Subcutaneous abdominal adipose tissue (tissue), 5 donors: ENCODE data around the gene NNMT.

Source experiments
- H3K27ac ChIP-seq: one replicate; pipeline ENCODE4 v1.7.0; 2013; ENCODE audit warnings: low read depth, mild to moderate bottlenecking, inconsistent platforms, low read length, moderate library complexity
- H3K27me3 ChIP-seq, 5 donors: one replicate each; pipeline ENCODE4 v1.7.0; 2013; ENCODE audit warnings: low read length in 5 of 5, inconsistent platforms in 1 of 5; ENCODE audit not compliant: control insufficient read depth in 5 of 5, insufficient read depth in 4 of 5
- H3K36me3 ChIP-seq, 5 donors: one replicate each; pipeline ENCODE4 v1.7.0; 2013; ENCODE audit warnings: low read length in 5 of 5; ENCODE audit not compliant: control insufficient read depth in 5 of 5, insufficient read depth in 5 of 5
- H3K4me1 ChIP-seq, 5 donors: one replicate each; pipeline ENCODE4 v1.7.0; 2013; ENCODE audit warnings: low read length in 5 of 5, mild to moderate bottlenecking in 3 of 5, moderate library complexity in 1 of 5; ENCODE audit not compliant: control insufficient read depth in 5 of 5, insufficient read depth in 5 of 5
- H3K4me3 ChIP-seq, 5 donors: one replicate each; pipeline ENCODE4 v1.7.0; 2013; ENCODE audit warnings: low read length in 5 of 5, low read depth in 1 of 5
- H3K9ac ChIP-seq, 5 donors: one replicate each; pipeline ENCODE4 v1.7.0; 2013; ENCODE audit warnings: low read length in 5 of 5, mild to moderate bottlenecking in 4 of 5, moderate library complexity in 3 of 5
- H3K9me3 ChIP-seq, 5 donors: one replicate each; pipeline ENCODE4 v1.7.0; 2013; ENCODE audit warnings: low read length in 5 of 5; ENCODE audit not compliant: control insufficient read depth in 5 of 5
- donor health status: healthy.
- donor health status: healthy.
- donor health status: healthy.
- donor health status: healthy.
- donor health status: healthy.

The NNMT gene

DNA sequence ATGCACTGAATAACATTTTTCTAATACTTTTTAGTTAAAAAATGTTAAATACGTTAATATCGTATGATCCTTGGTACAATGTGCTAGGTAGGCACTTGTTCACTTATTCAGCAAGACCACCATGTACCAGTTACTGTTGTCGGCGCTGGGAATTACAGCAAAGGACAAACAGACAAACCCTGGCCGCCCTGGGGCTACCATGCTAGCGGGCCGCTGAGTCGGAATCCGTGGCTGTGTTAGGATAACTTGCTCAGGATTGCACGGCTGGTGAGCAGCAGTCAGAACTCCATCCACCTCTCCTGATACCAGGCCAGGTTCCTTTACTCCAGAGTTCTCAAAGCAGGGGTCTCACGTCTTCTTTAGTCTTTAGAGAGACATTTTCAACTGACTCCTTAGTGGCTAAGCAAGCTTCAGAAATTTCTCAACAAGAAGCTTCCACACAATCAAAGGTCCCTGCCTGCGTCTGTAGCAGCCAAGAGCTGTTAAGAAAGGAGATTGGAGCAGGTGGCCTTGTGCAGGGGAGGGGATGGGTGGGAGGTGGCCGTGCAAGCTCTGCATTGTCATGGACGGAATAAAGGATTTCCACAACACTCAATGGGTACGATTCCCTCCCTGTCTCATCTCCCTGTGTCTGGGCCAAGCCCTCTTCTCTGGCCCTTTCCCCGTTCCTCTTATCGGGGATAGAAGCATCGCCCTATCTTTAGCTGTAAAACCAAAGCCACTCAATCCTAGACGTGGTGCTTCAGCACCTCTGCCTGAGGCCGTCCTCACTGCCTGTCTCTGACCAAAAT is 39.8 kb upstream of the NNMT start:
- no peak overlapping the region for H3K4me3 ChIP-seq
- H3K4me1 ChIP-seq = peaks cover 8 to 67% (median 60%) of the 10 kb centered on the region in 5 donors
- H3K27ac ChIP-seq = peak overlapping the region; percentile 98

GRCh38 chr11:114256967-114257286 is 39.3 kb upstream of the NNMT start:
- Histone ChIP-seq H3K4me1 (peaks cover 8 to 62% (median 56%) of the 10 kb centered on the region in 5 donors), H3K27me3 (no peaks in the 10 kb centered on the region), H3K4me3 (no peak overlapping the region), H3K27ac (peak overlapping the region; percentile 98), H3K36me3 (peaks cover 0 to 23% (median 13%) of the 10 kb centered on the region in 5 donors), H3K9me3 (no peaks in the 10 kb centered on the region), H3K9ac (peak overlapping the region in 3 of 5 donors; percentile 26 to 74 (median 73))

More for the DNA sequence above, 39.8 kb upstream of the NNMT start:
- peaks cover 0 to 28% (median 15%) of the 10 kb centered on the region in 5 donors for H3K36me3 ChIP-seq
- no peaks in the 10 kb centered on the region for H3K9me3 ChIP-seq
- no peaks in the 10 kb centered on the region for H3K27me3 ChIP-seq
- H3K9ac ChIP-seq = peak overlapping the region in 2 of 5 donors; percentile 73 to 74

GRCh38 chr11:114257621-114258558 is 38.3 kb upstream of the NNMT start:
- peaks cover 8 to 61% (median 53%) of the 10 kb centered on the region in 5 donors for H3K4me1 ChIP-seq
- peaks cover 0 to 20% (median 12%) of the 10 kb centered on the region in 5 donors for H3K36me3 ChIP-seq
- H3K9ac ChIP-seq = peak overlapping the region; percentile 28 to 74 (median 60)
- no peaks in the 10 kb centered on the region for H3K9me3 ChIP-seq
- no peaks in the 10 kb centered on the region for H3K27me3 ChIP-seq
- peak overlapping the region; percentile 9 to 53 (median 37) for H3K4me3 ChIP-seq
- peak overlapping the region; percentile 98 for H3K27ac ChIP-seq

DNA sequence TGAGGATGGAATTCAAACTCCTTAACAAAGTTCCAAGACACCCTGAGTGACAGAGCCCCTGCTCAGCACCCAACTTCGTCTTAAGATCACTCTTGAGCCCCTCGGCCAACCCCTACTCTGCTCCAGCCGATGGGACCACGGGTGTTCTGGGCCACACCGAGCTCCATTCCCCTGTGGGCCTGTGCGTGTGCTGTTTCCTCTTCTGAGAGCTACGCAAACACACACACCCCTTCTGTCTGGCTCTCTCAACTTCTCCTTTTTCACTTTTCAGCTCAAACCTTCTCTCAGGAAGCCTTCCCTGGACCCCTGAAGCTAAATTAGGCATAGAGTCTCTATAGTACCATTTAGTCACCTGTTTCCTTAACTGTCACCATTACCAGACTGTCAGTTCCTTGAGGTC is 37.5 kb upstream of the NNMT start:
- Histone ChIP-seq H3K36me3 (peaks cover 0 to 16% (median 9%) of the 10 kb centered on the region in 5 donors), H3K4me1 (peaks cover 8 to 63% (median 54%) of the 10 kb centered on the region in 5 donors), H3K27me3 (no peaks in the 10 kb centered on the region), H3K9me3 (no peaks in the 10 kb centered on the region), H3K9ac (peak overlapping the region in 4 of 5 donors; percentile 28 to 74 (median 66)), H3K27ac (peak overlapping the region; percentile 98), H3K4me3 (peak overlapping the region in 4 of 5 donors; percentile 9 to 44 (median 27))

DNA sequence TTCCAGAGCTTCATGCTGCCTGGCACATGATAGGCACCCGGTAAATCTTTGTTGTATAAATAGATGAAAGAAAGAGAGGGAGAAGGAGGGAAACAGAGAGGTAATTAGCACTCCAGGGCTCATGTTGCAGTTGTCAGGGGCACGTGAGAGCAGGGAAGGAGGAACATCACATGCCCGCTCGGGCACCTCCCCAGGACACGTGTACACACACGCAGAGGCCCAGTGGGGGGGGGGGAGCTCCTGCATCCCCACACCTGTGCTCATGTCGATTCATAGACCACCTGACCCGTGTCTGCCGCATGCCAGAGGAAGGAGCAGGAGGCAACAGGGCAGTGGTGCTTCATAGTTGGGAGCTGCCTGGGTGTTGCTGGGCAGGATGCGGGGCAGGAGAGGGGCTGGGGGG is 37.1 kb upstream of the NNMT start:
- Histone ChIP-seq H3K9me3 (no peaks in the 10 kb centered on the region), H3K27me3 (no peaks in the 10 kb centered on the region), H3K36me3 (peaks cover 0 to 15% (median 7%) of the 10 kb centered on the region in 5 donors), H3K9ac (peak overlapping the region in 1 of 5 donors; percentile 74), H3K27ac (peak overlapping the region; percentile 98), H3K4me3 (no peak overlapping the region), H3K4me1 (peaks cover 8 to 67% (median 54%) of the 10 kb centered on the region in 5 donors)

GRCh38 chr11:114259551-114259983 is 36.6 kb upstream of the NNMT start:
- Histone ChIP-seq H3K4me1 (peaks cover 8 to 69% (median 54%) of the 10 kb centered on the region in 5 donors), H3K27ac (no peak overlapping the region), H3K36me3 (peaks cover 0 to 11% (median 7%) of the 10 kb centered on the region in 5 donors), H3K9ac (no peak overlapping the region), H3K27me3 (no peaks in the 10 kb centered on the region), H3K4me3 (no peak overlapping the region), H3K9me3 (no peaks in the 10 kb centered on the region)

- Histone ChIP-seq H3K9ac (peak overlapping the region in 1 of 5 donors; percentile 27), H3K9me3 (no peaks in the 10 kb centered on the region), H3K36me3 (peaks cover 0 to 9% (median 7%) of the 10 kb centered on the region in 5 donors), H3K4me3 (no peak overlapping the region), H3K27ac (no peak overlapping the region), H3K4me1 (peaks cover 8 to 69% (median 57%) of the 10 kb centered on the region in 5 donors), H3K27me3 (no peaks in the 10 kb centered on the region)
These were observed 36.1 kb upstream of the NNMT start for GRCh38 chr11:114260077-114260476.

DNA sequence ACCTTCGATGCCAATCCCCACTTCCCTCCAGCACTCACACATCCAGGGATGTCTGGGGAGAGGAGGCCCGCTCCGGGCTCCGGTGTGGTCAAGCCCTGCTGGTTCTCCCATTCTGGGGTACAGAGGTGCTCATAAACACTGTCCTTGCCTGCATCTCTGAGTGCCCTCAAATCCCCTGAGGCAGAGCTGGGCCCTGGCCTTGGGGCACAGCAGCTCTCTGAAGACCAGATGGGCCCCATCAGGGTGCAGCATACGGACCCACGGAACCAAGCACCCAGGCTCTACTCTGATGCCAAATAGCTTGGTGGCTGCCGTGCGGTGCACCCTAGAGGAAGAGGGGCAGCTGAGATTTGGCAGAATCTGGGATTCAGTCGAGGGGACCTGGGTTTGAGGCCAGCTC is 35.7 kb upstream of the NNMT start:
- Histone ChIP-seq H3K27ac (no peak overlapping the region), H3K4me3 (no peak overlapping the region), H3K4me1 (peaks cover 8 to 69% (median 60%) of the 10 kb centered on the region in 5 donors), H3K36me3 (peaks cover 0 to 9% (median 7%) of the 10 kb centered on the region in 5 donors), H3K27me3 (no peaks in the 10 kb centered on the region), H3K9ac (no peak overlapping the region), H3K9me3 (no peaks in the 10 kb centered on the region)

DNA sequence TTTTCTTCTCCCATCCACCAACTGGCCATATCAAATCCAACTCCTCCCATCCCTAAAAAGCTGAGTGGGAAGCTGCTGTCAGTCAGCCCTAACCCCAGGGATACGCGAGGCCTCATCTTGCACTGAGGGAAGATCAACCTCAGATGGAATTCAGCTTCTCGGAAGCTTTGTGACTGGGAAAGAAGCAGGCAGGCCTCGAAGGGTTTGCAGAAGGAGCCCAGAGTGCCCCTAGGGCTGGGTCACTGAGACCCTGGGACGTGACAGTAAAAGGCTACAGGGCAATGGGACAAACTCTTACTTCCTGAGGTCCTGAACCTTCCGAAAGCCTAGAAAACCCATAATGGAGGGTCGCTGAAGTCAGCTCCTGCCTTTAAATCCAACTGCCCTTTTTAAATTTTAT is 34.4 kb upstream of the NNMT start:
- no peaks in the 10 kb centered on the region for H3K27me3 ChIP-seq
- H3K36me3 ChIP-seq = peaks cover 0 to 2% (median 0%) of the 10 kb centered on the region in 5 donors
- no peak overlapping the region for H3K27ac ChIP-seq
- H3K4me3 ChIP-seq = no peak overlapping the region
- H3K4me1 ChIP-seq = peaks cover 8 to 63% (median 56%) of the 10 kb centered on the region in 5 donors
- no peak overlapping the region for H3K9ac ChIP-seq
- no peaks in the 10 kb centered on the region for H3K9me3 ChIP-seq
